MCF 10A (cell line): ENCODE data around the gene MDP1. TPM values are rescaled to one million over a fixed set of nuclear protein-coding genes. Genes with fewer than 3 reads are reported as not detected.

Experiments used
- BruUV-seq: library from RNA; stranded (reverse); fragments of 400-500 nt; replicated peaks from 2 replicates; lab custom pipeline; 2021; lab: Mats Ljungman, UMichigan
- CTCF ChIA-PET: fragments of 300-600 bp; sonication (Branson Sonifier 250); formaldehyde crosslinking; extraction: SDS; loops from one replicate; lab custom pipeline; 2021; ENCODE audit warnings: antibody characterized with exemption, inconsistent platforms; lab: Yijun Ruan, JAX
- POLR2A ChIA-PET: fragments of 300-600, 350-650 bp; sonication (Branson Sonifier 250); formaldehyde crosslinking; extraction: SDS; loops from one replicate; lab custom pipeline; 2020; ENCODE audit warnings: antibody characterized with exemption, inconsistent platforms; lab: Yijun Ruan, JAX
- DNase-seq: peaks from one replicate; pipeline ENCODE4 v3.0.0-alpha.2; 2018; ENCODE audit not compliant: unreplicated experiment
- H3K27ac Mint-ChIP-seq: one replicate; pipeline ENCODE4 v1.8.0; 2022; ENCODE audit warnings: mild to moderate bottlenecking, low read depth, mixed read lengths; ENCODE audit not compliant: unreplicated experiment
- H3K27me3 Mint-ChIP-seq: one replicate; pipeline ENCODE4 v1.8.0; 2022; ENCODE audit warnings: mixed read lengths; ENCODE audit not compliant: insufficient read depth, unreplicated experiment
- H3K36me3 Mint-ChIP-seq: one replicate; pipeline ENCODE4 v1.8.0; 2022; ENCODE audit warnings: mild to moderate bottlenecking, moderate library complexity, mixed read lengths; ENCODE audit not compliant: insufficient read depth, unreplicated experiment
- H3K4me1 Mint-ChIP-seq: one replicate; pipeline ENCODE4 v1.8.0; 2022; ENCODE audit warnings: mixed read lengths; ENCODE audit not compliant: insufficient read depth, unreplicated experiment
- H3K4me3 Mint-ChIP-seq: one replicate; pipeline ENCODE4 v1.8.0; 2022; ENCODE audit warnings: mild to moderate bottlenecking, moderate library complexity, mixed read lengths; ENCODE audit not compliant: unreplicated experiment
- H3K9me3 Mint-ChIP-seq: one replicate; pipeline ENCODE4 v1.8.0; 2022; ENCODE audit warnings: mixed read lengths; ENCODE audit not compliant: unreplicated experiment
- CTCF ChIP-seq: fragments of 200-600 bp; IDR thresholded peaks from one replicate; pipeline ENCODE4 v1.8.0; 2022; ENCODE audit warnings: antibody characterized with exemption, mild to moderate bottlenecking; ENCODE audit not compliant: unreplicated experiment
- intact Hi-C: fragments of 100-400 bp; cut with micrococcal nuclease; formaldehyde crosslinking; loops from 2 replicates; pipeline ENCODE4 v1.14.1; 2022
- total RNA-seq: library from RNA; stranded (reverse); gene quantifications from 2 replicates; pipeline ENCODE4 v1.2.3, GENCODE V29; 2022

The MDP1 gene
- total RNA-seq, 1 experiment from 2014 or later, result 20.2 TPM

- intact Hi-C loops, result no loop called here
- Mint-ChIP-seq H3K9me3 (no peaks in the 10 kb centered on the region), H3K27ac (peak overlapping the region; percentile 79), H3K4me3 (no peak overlapping the region), H3K4me1 (peaks cover 54% of the 10 kb centered on the region), H3K27me3 (no peaks in the 10 kb centered on the region), H3K36me3 (peaks cover 18% of the 10 kb centered on the region)
- DNase-seq, result no peak
- ChIA-PET CTCF (interaction anchor here (0.6 to 32.3 kb wide), 4 partner anchors 19 to 45 kb away, joined by 3 to 457 read pairs (median 198); partner anchors contain the start of genes DHRS1, MDP1, NOP9 and TINF2), POLR2A (interaction anchor here (0.6 to 7.2 kb wide), 5 partner anchors 11 to 45 kb away, joined by 3 to 62 read pairs (median 10); partner anchors contain the start of genes DHRS1, MDP1, NOP9 and RABGGTA)
- BruUV-seq, result no TSS peak
- TF ChIP-seq CTCF, result no peak
These were observed 44.9 kb upstream of the MDP1 start for GRCh38 chr14:24260780-24261157.

GRCh38 chr14:24260026-24260779 lies 44.3 kb upstream of the MDP1 start:
- Mint-ChIP-seq H3K27ac (peak overlapping the region; percentile 97), H3K27me3 (no peaks in the 10 kb centered on the region), H3K9me3 (no peaks in the 10 kb centered on the region), H3K4me3 (peak overlapping the region; percentile 57), H3K36me3 (peaks cover 23% of the 10 kb centered on the region), H3K4me1 (peaks cover 54% of the 10 kb centered on the region)
- POLR2A ChIA-PET, result interaction anchor here (0.6 to 7.2 kb wide), 9 partner anchors 11 to 47 kb away, joined by 3 to 62 read pairs (median 9); partner anchors contain the start of genes CHMP4A, DHRS1, MDP1 and NOP9
- no TSS peak for BruUV-seq
- DNase-seq, result no peak
- intact Hi-C loops, result no loop called here
- TF ChIP-seq CTCF, result no peak
- CTCF ChIA-PET, result interaction anchor here (0.6 to 32.3 kb wide), 5 partner anchors 18 to 49 kb away, joined by 3 to 457 read pairs (median 34); partner anchors contain the start of genes CIDEB, DHRS1, LTB4R2 and MDP1

GRCh38 chr14:24259282-24260025 lies 43.6 kb upstream of the MDP1 start:
- DNase-seq, result peak; percentile 66
- no TSS peak for BruUV-seq
- ChIA-PET POLR2A (interaction anchor here (0.5 to 4.0 kb wide), 14 partner anchors 11 to 145 kb away, joined by 3 to 24 read pairs (median 5); partner anchors contain the start of genes CHMP4A, DCAF11, NRL and RABGGTA), CTCF (interaction anchor here (1.3 to 32.3 kb wide), 4 partner anchors 11 to 49 kb away, joined by 7 to 457 read pairs (median 213); partner anchors contain the start of genes CIDEB, DHRS1, LTB4R2 and NOP9)
- peak overlapping the region; percentile 57 for H3K4me3 Mint-ChIP-seq
- no peak for TF ChIP-seq CTCF
- no peaks in the 10 kb centered on the region for H3K9me3 Mint-ChIP-seq
- H3K36me3 Mint-ChIP-seq, result peaks cover 23% of the 10 kb centered on the region
- intact Hi-C loops, result no loop called here
- H3K4me1 Mint-ChIP-seq, result peaks cover 48% of the 10 kb centered on the region
- peak overlapping the region; percentile 97 for H3K27ac Mint-ChIP-seq
- no peaks in the 10 kb centered on the region for H3K27me3 Mint-ChIP-seq
